K562 (cell line): ENCODE measurements around the gene NT5C2. TPM values are rescaled to one million over a fixed set of nuclear protein-coding genes. Genes with fewer than 3 reads are reported as not detected.

Source experiments
- AFF1 ChIP-seq, 2 experiments: fragments of 450-650 bp; IDR thresholded peaks; 2 replicates each; pipeline ENCODE4 v1.6.1; 2018; ENCODE audit warnings: mild to moderate bottlenecking in 2 of 2, low read depth in 1 of 2; ENCODE audit not compliant: partially characterized antibody in 2 of 2
- BCOR ChIP-seq: fragments of 450-650 bp; IDR thresholded peaks from 2 replicates; pipeline ENCODE4 v1.6.1; 2016
- BDP1 ChIP-seq: IDR thresholded peaks from 3 replicates; pipeline ENCODE4 v1.6.1; 2011; ENCODE audit not compliant: insufficient read length, insufficient read depth
- BRCA1 ChIP-seq, 2 experiments: fragments of 450-650 bp in 1 of 2; sonication (generic) in 1 of 2; formaldehyde crosslinking in 1 of 2; IDR thresholded peaks; 2 replicates each; pipeline versions ENCODE4 v1.5.0 to v1.6.1; 2017 to 2020; ENCODE audit warnings: mild to moderate bottlenecking in 1 of 2, missing genetic modification reagents in 1 of 2
- CREB3 ChIP-seq: fragments of 450-650 bp; conservative IDR thresholded peaks from 2 replicates; pipeline ENCODE4 v1.6.1; 2016; ENCODE audit warnings: missing genetic modification characterization, low read depth, mild to moderate bottlenecking, missing compliant biosample characterization, moderate library complexity
- IRF2 ChIP-seq: sonication (generic); formaldehyde crosslinking; IDR thresholded peaks from 2 replicates; pipeline ENCODE4 v1.8.1; 2022; ENCODE audit warnings: mild to moderate bottlenecking, missing genetic modification reagents
- MAX ChIP-seq: sonication (generic); formaldehyde crosslinking; IDR thresholded peaks from 2 replicates; pipeline ENCODE4 v1.9.0; 2022; ENCODE audit warnings: mild to moderate bottlenecking, missing genetic modification reagents
- MEF2A ChIP-seq: IDR thresholded peaks from 2 replicates; pipeline ENCODE4 v1.6.1; 2011; ENCODE audit warnings: low read depth, mild to moderate bottlenecking, low read length, moderate library complexity; ENCODE audit not compliant: control insufficient read depth
- NCOA1 ChIP-seq: fragments of 450-650 bp; IDR thresholded peaks from 2 replicates; pipeline ENCODE4 v1.6.1; 2016; ENCODE audit warnings: low read depth
- RBM34 ChIP-seq: fragments of 200-400 bp; formaldehyde crosslinking; IDR thresholded peaks from 2 replicates; pipeline ENCODE4 v1.6.1; 2018; ENCODE audit warnings: low read length, borderline replicate concordance; ENCODE audit not compliant: insufficient read depth
- TCF3 ChIP-seq: sonication (generic); formaldehyde crosslinking; IDR thresholded peaks from 2 replicates; pipeline ENCODE4 v1.4.0; 2020; ENCODE audit warnings: mild to moderate bottlenecking, missing genetic modification reagents
- USF1 ChIP-seq: sonication (generic); formaldehyde crosslinking; IDR thresholded peaks from 2 replicates; pipeline ENCODE4 v1.9.0; 2022; ENCODE audit warnings: mild to moderate bottlenecking, missing genetic modification reagents
- ZNF277 ChIP-seq: fragments of 250-450 bp; sonication (Bioruptor Pico); IDR thresholded peaks from 2 replicates; pipeline ENCODE4 v1.8.0; 2022; ENCODE audit warnings: inconsistent platforms, mild to moderate bottlenecking, moderate library complexity, borderline replicate concordance
- ZNF347 ChIP-seq: fragments of 450-650 bp; formaldehyde crosslinking; IDR thresholded peaks from 2 replicates; pipeline ENCODE4 v1.4.0; 2020; ENCODE audit warnings: low read depth, mild to moderate bottlenecking, moderate library complexity
- ZNF507 ChIP-seq: conservative IDR thresholded peaks from 2 replicates; pipeline ENCODE4 v1.6.1; 2017; ENCODE audit warnings: missing genetic modification characterization, missing compliant biosample characterization
- ZNF707 ChIP-seq: fragments of 250-450 bp; sonication (Bioruptor Pico); conservative IDR thresholded peaks from 2 replicates; pipeline ENCODE4 v1.8.0; 2022; ENCODE audit warnings: inconsistent platforms, mild to moderate bottlenecking, moderate library complexity
- ZNF717 ChIP-seq: fragments of 250-450 bp; sonication (Bioruptor Pico); IDR thresholded peaks from 2 replicates; pipeline ENCODE4 v1.5.0; 2021
- ZNF740 ChIP-seq, 3 experiments: fragments of 200-800 bp in 1 of 3; sonication (Bioruptor generic) in 1 of 3; sonication (generic) in 1 of 3; formaldehyde crosslinking in 1 of 3; IDR thresholded peaks; 2 replicates each; pipeline versions ENCODE4 v1.6.1 to v1.8.0; 2016 to 2022; ENCODE audit warnings: mild to moderate bottlenecking in 2 of 3, missing compliant biosample characterization in 2 of 3, missing genetic modification characterization in 2 of 3, missing genetic modification reagents in 1 of 3
- polyA plus RNA-seq, 8 experiments: library from polyadenylated mRNA; depleted of rRNA in 4 of 8; stranded (reverse) in 5 of 8; unstranded in 3 of 8; fragments of >200 nt; fragmentation: Nextera tagmentation in 2 of 8; fragmentation: Illumina TruSeq in 1 of 8; extraction: Ambion mirVana in 2 of 8; extraction: Trizol in 1 of 8; gene quantifications; 2 replicates each; pipeline versions ENCODE4 v1.2.1 to v1.2.3, GENCODE V29; 2011 to 2014; ENCODE audit warnings: inconsistent platforms in 1 of 8, missing spikeins in 1 of 8
- total RNA-seq, 7 experiments: library from RNA; depleted of rRNA in 6 of 7; stranded (reverse); fragments of >200 nt in 6 of 7; fragmentation: Illumina TruSeq in 2 of 7; extraction: Trizol in 2 of 7; gene quantifications; 2 replicates each; pipeline versions ENCODE4 v1.2.1 to v1.2.3, GENCODE V29; 2011 to 2021; ENCODE audit warnings: low replicate concordance in 1 of 7

NT5C2 gene
- total and polyA plus RNA-seq, 9 of the 15 experiments (the other 6 are each of a cell fraction or from before 2014, with no cell fraction given) = 11.3 to 45.2 (median 27.7) TPM

GRCh38 chr10:103197174-103197573 is 4.1 kb upstream of the NT5C2 start (continued):
- TF ChIP-seq USF1 (CRISPR knock-in tag) (peak; percentile 67), BCOR (no peak), BRCA1 (IDR thresholded peaks at IDR 0.05) (no peak), BRCA1 (CRISPR knock-in tag; IDR thresholded peaks at IDR 0.05) (no peak), IRF2 (CRISPR knock-in tag) (no peak), RBM34 (no peak), MEF2A (no peak), ZNF717 (CRISPR knock-in tag) (no peak), NCOA1 (peak; percentile 90; the same call in 1 of the 2 replicates), ZNF347 (no peak), ZNF707 (CRISPR knock-in tag) (no peak), ZNF277 (CRISPR knock-in tag) (no peak), TCF3 (peak; percentile 65), ZNF740 (CRISPR knock-in tag; IDR thresholded peaks at IDR 0.05) (no peak), ZNF740 (tag; IDR thresholded peaks at IDR 0.05) (no peak), MAX (CRISPR knock-in tag) (no peak), CREB3 (tag) (peak; percentile 38; the same call in 1 of the 2 replicates), AFF1 (IDR thresholded peaks at IDR 0.05; ENCODE audit: low read depth in 1 of 2, partially characterized antibody in 2 of 2) (no peak), BDP1 (no peak), ZNF507 (tag) (no peak)
